SK-N-SH (cell line): ENCODE results near the gene SAMD1. TPM values are rescaled to one million over a fixed set of nuclear protein-coding genes. Genes with fewer than 3 reads are reported as not detected.
A peak's percentile ranks its signal among the peaks of the same experiment; 100 is the strongest.

Experiments used
- CTCF ChIA-PET: fragments of 300-600, 350-600 bp; formaldehyde crosslinking; extraction: SDS; loops from one replicate; lab custom pipeline; 2021; lab: Yijun Ruan, JAX
- POLR2A ChIA-PET: fragments of 350-600 bp; sonication (Branson Sonifier 250); formaldehyde crosslinking; extraction: SDS; loops from one replicate; lab custom pipeline; 2020; ENCODE audit warnings: antibody characterized with exemption, inconsistent platforms; lab: Yijun Ruan, JAX
- DNase-seq: peaks from one replicate; pipeline ENCODE4 v3.0.0; 2012
- H2AFZ ChIP-seq: fragments of 200-600 bp; sonication (generic); 2 replicates; pipeline ENCODE4 v1.8.1; 2016; ENCODE audit warnings: antibody characterized with exemption, mild to moderate bottlenecking, low read depth
- H3F3A ChIP-seq: fragments of 200-600 bp; sonication (generic); replicated peaks from 2 replicates; pipeline ENCODE3; 2016; ENCODE audit warnings: antibody characterized with exemption, mild to moderate bottlenecking; ENCODE audit not compliant: insufficient read depth
- H3K27ac ChIP-seq, 2 experiments: fragments of 200-500 bp in 1 of 2; fragments of 200-600 bp in 1 of 2; sonication (Bioruptor generic) in 1 of 2; sonication (generic), shearing (Covaris generic) in 1 of 2; 2 replicates each; pipeline versions ENCODE4 v1.5.1 to v1.6.1; 2014 to 2016; ENCODE audit warnings: low read depth in 2 of 2, inconsistent platforms in 1 of 2, low read length in 1 of 2, mild to moderate bottlenecking in 1 of 2, mixed read lengths in 1 of 2
- H3K27me3 ChIP-seq: fragments of 200-600 bp; sonication (generic), shearing (Covaris generic); 2 replicates; pipeline ENCODE4 v1.6.1; 2016; ENCODE audit warnings: mixed run types; ENCODE audit not compliant: insufficient read depth
- H3K36me3 ChIP-seq, 2 experiments: fragments of 200-500 bp in 1 of 2; fragments of 200-600 bp in 1 of 2; sonication (Bioruptor generic) in 1 of 2; sonication (generic) in 1 of 2; replicated peaks in 1 of 2; 2 replicates each; pipeline versions ENCODE3 to v1.5.1; 2014 to 2016; ENCODE audit warnings: low read length in 1 of 2, mild to moderate bottlenecking in 1 of 2; ENCODE audit not compliant: insufficient read depth in 2 of 2, control insufficient read depth in 1 of 2
- H3K4me1 ChIP-seq, 2 experiments: fragments of 200-500 bp in 1 of 2; fragments of 200-600 bp in 1 of 2; sonication (Bioruptor generic) in 1 of 2; sonication (generic), shearing (Covaris generic) in 1 of 2; 2 replicates each; pipeline versions ENCODE4 v1.5.1 to v1.6.1; 2014 to 2016; ENCODE audit warnings: low read depth in 1 of 2, low read length in 1 of 2, mixed run types in 1 of 2; ENCODE audit not compliant: insufficient read depth in 2 of 2, control insufficient read depth in 1 of 2
- H3K4me2 ChIP-seq: fragments of 200-600 bp; sonication (generic), shearing (Covaris generic); 2 replicates; pipeline ENCODE4 v1.6.1; 2017; ENCODE audit warnings: mixed run types
- H3K4me3 ChIP-seq, 2 experiments: fragments of 200-500 bp in 1 of 2; fragments of 200-600 bp in 1 of 2; sonication (Bioruptor generic) in 1 of 2; sonication (generic), shearing (Covaris generic) in 1 of 2; 2 replicates each; pipeline versions ENCODE4 v1.5.1 to v1.8.1; 2014 to 2016; ENCODE audit warnings: low read depth in 2 of 2, inconsistent platforms in 1 of 2, low read length in 1 of 2, mild to moderate bottlenecking in 1 of 2, mixed read lengths in 1 of 2, moderate library complexity in 1 of 2
- H3K79me2 ChIP-seq: fragments of 200-600 bp; sonication (generic); 2 replicates; pipeline ENCODE4 v1.8.1; 2017; ENCODE audit warnings: mild to moderate bottlenecking; ENCODE audit not compliant: insufficient read depth
- H3K9ac ChIP-seq: fragments of 200-600 bp; sonication (generic); 2 replicates; pipeline ENCODE4 v1.6.1; 2017; ENCODE audit warnings: mixed run types
- H3K9me2 ChIP-seq: fragments of 200-600 bp; sonication (generic); 2 replicates; pipeline ENCODE4 v1.6.1; 2017; ENCODE audit warnings: mixed run types
- H3K9me3 ChIP-seq: fragments of 200-600 bp; sonication (generic); 2 replicates; pipeline ENCODE4 v1.6.1; 2017; ENCODE audit warnings: mixed run types, mild to moderate bottlenecking, moderate library complexity
- H4K20me1 ChIP-seq: fragments of 200-600 bp; sonication (generic); 2 replicates; pipeline ENCODE4 v1.6.1; 2017; ENCODE audit warnings: mild to moderate bottlenecking, mixed run types; ENCODE audit not compliant: insufficient read depth
- EP300 ChIP-seq, 2 experiments: IDR thresholded peaks; 2 replicates each; pipeline versions ENCODE4 v1.4.0 to v1.6.1; 2012; ENCODE audit warnings: borderline replicate concordance in 1 of 2, low read depth in 1 of 2, low read length in 1 of 2
- EZH2phosphoT487 ChIP-seq: fragments of 200-600 bp; sonication (generic); IDR thresholded peaks from 2 replicates; pipeline ENCODE4 v1.6.1; 2017; ENCODE audit warnings: low read depth, mixed run types, mild to moderate bottlenecking, antibody characterized with exemption, moderate library complexity, borderline replicate concordance
- FOXJ3 ChIP-seq: sonication (generic); formaldehyde crosslinking; IDR thresholded peaks from 2 replicates; pipeline ENCODE4 v1.5.1; 2020; ENCODE audit warnings: mild to moderate bottlenecking, missing genetic modification reagents
- GABPA ChIP-seq: IDR thresholded peaks from 2 replicates; pipeline ENCODE4 v1.4.0; 2012; ENCODE audit warnings: low read depth, mild to moderate bottlenecking
- GATA2 ChIP-seq: sonication (generic); formaldehyde crosslinking; IDR thresholded peaks from 2 replicates; pipeline ENCODE4 v1.5.0; 2020; ENCODE audit warnings: mild to moderate bottlenecking, missing genetic modification reagents
- MXI1 ChIP-seq: IDR thresholded peaks from 2 replicates; pipeline ENCODE4 v1.6.1; 2012; ENCODE audit warnings: mild to moderate bottlenecking, low read depth, low read length, improper control_type of control experiment
- NRF1 ChIP-seq: IDR thresholded peaks from 2 replicates; pipeline ENCODE4 v1.6.1; 2012; ENCODE audit warnings: low read depth, mild to moderate bottlenecking, low read length
- POLR2AphosphoS5 ChIP-seq: IDR thresholded peaks from 2 replicates; pipeline ENCODE4 v1.6.1; 2012; ENCODE audit warnings: low read depth, low read length
- RAD21 ChIP-seq: IDR thresholded peaks from 2 replicates; pipeline ENCODE4 v1.6.1; 2012; ENCODE audit warnings: mild to moderate bottlenecking, low read length
- RCOR1 ChIP-seq: fragments of 150-350 bp; IDR thresholded peaks from 2 replicates; pipeline ENCODE4 v1.6.1; 2017; ENCODE audit warnings: antibody characterized with exemption, low read length
- REST ChIP-seq: IDR thresholded peaks from 2 replicates; pipeline ENCODE4 v1.6.1; 2012; ENCODE audit warnings: mild to moderate bottlenecking, low read depth, low read length, moderate library complexity
- RFX5 ChIP-seq: IDR thresholded peaks from 2 replicates; pipeline ENCODE4 v1.6.1; 2012; ENCODE audit warnings: mild to moderate bottlenecking, improper control_type of control experiment, low read length
- RXRA ChIP-seq: IDR thresholded peaks from 2 replicates; pipeline ENCODE4 v1.4.0; 2012; ENCODE audit warnings: low read depth, mild to moderate bottlenecking, borderline replicate concordance
- SIN3A ChIP-seq: IDR thresholded peaks from 2 replicates; pipeline ENCODE4 v1.6.1; 2012; ENCODE audit warnings: low read depth, mild to moderate bottlenecking, low read length, moderate library complexity, borderline replicate concordance
- SMC3 ChIP-seq: IDR thresholded peaks from 2 replicates; pipeline ENCODE4 v1.6.1; 2012; ENCODE audit warnings: low read depth, low read length, improper control_type of control experiment
- TAF1 ChIP-seq: IDR thresholded peaks from 2 replicates; pipeline ENCODE4 v1.6.1; 2012; ENCODE audit warnings: low read depth, mild to moderate bottlenecking, low read length, moderate library complexity, borderline replicate concordance
- TEAD4 ChIP-seq: IDR thresholded peaks from 2 replicates; pipeline ENCODE4 v1.4.0; 2012; ENCODE audit warnings: mild to moderate bottlenecking, borderline replicate concordance; ENCODE audit not compliant: insufficient read depth
- USF2 ChIP-seq: fragments of 150-350 bp; IDR thresholded peaks from 2 replicates; pipeline ENCODE4 v1.6.1; 2017; ENCODE audit warnings: antibody characterized with exemption, low read length, low read depth, borderline replicate concordance
- WGBS: methylation state at CpG from one replicate; pipeline ENCODE4 v1.1.6; 2017; ENCODE audit warnings: low lambda C conversion rate; 5-methylcytosine and 5-hydroxymethylcytosine counted together
- polyA plus RNA-seq, 3 experiments: library from polyadenylated mRNA; depleted of rRNA; stranded (reverse); fragments of >200 nt; gene quantifications; 2 replicates each; pipeline ENCODE4 v1.2.3, GENCODE V29; 2012

SAMD1 gene
- polyA plus RNA-seq, 1 of the 3 experiments (the other 2 are of a cell fraction), result 19.0 TPM

- TF ChIP-seq SIN3A (no peak), MXI1 (peak; percentile 55; the same call in 1 of the 2 replicates), RXRA (no peak), EZH2phosphoT487 (no peak), GATA2 (CRISPR knock-in tag) (no peak), TAF1 (peak; percentile 84), REST (no peak), RAD21 (no peak), RFX5 (no peak), POLR2AphosphoS5 (peak; percentile 83), TEAD4 (no peak), RCOR1 (no peak), SMC3 (no peak), GABPA (peak; percentile 95)
Observed at GRCh38 chr19:14080887-14081796, 9.4 kb downstream of the SAMD1 start (continued).

- H3K4me2 ChIP-seq, result no peak overlapping the region
- no peaks in the 10 kb centered on the region for H3K27me3 ChIP-seq
- H3K9me2 ChIP-seq, result no peaks in the 10 kb centered on the region
- H3K4me3 ChIP-seq, result no peak overlapping the region
- no peak for DNase-seq
- POLR2A ChIA-PET, result no interaction called here
- H3K27ac ChIP-seq, result no peak overlapping the region
- no peak overlapping the region for H3K9ac ChIP-seq
- H4K20me1 ChIP-seq, result no peaks in the 10 kb centered on the region
- CTCF ChIA-PET, result interaction anchor here (0.7 to 0.9 kb wide), 4 partner anchors 21 to 493 kb away, joined by 3 read pairs; partner anchors contain the start of gene NDUFB7
- peaks cover 3 to 17% of the 10 kb centered on the region in 2 experiments; a peak in 2 of 4 replicates for H3K4me1 ChIP-seq
- peaks cover 19% of the 10 kb centered on the region; the same call in 1 of the 2 replicates for H3K79me2 ChIP-seq
- H2AFZ ChIP-seq, result no peak overlapping the region
- H3K36me3 ChIP-seq, result no peaks in the 10 kb centered on the region
- no peaks in the 10 kb centered on the region for H3F3A ChIP-seq
- TF ChIP-seq USF2, result no peak
- no peak for TF ChIP-seq EP300 (IDR thresholded peaks at IDR 0.05; ENCODE audit: borderline replicate concordance in 1 of 2, low read depth in 1 of 2, low read length in 1 of 2)
- no peak for TF ChIP-seq RFX5
- no peak for TF ChIP-seq FOXJ3 (CRISPR knock-in tag)
- TF ChIP-seq REST, result no peak
- TF ChIP-seq NRF1, result no peak
- no peak for TF ChIP-seq EZH2phosphoT487
- no peaks in the 10 kb centered on the region for H3K9me3 ChIP-seq
- 91% methylated on average over 2 of the region's 2 CpGs for WGBS
Observed at GRCh38 chr19:14078411-14078810, 12.1 kb downstream of the SAMD1 start.
